Gastrocnemius medialis (tissue), 4 donors: ENCODE data around the gene RUFY3.

Experiments
- POLR2A ChIP-seq, 2 donors: fragments of 450-650 bp; IDR thresholded peaks; one replicate each; pipeline ENCODE4 v1.6.1; 2017; ENCODE audit warnings: antibody characterized with exemption in 2 of 2, mild to moderate bottlenecking in 2 of 2, moderate library complexity in 2 of 2
- TF ChIP-seq, protein P1 (sequence below), 5 experiments: fragments of 450-650 bp in 3 of 5; fragments of 200-600 bp in 2 of 5; sonication (generic) in 2 of 5; IDR thresholded peaks in 4 of 5; conservative IDR thresholded peaks in 1 of 5; 1 replicate in 4 of 5; 2 replicates in 1 of 5; pipeline ENCODE4 v1.5.1; 2016 to 2019; ENCODE audit warnings: antibody characterized with exemption in 5 of 5, mild to moderate bottlenecking in 3 of 5, moderate library complexity in 3 of 5

DNA sequence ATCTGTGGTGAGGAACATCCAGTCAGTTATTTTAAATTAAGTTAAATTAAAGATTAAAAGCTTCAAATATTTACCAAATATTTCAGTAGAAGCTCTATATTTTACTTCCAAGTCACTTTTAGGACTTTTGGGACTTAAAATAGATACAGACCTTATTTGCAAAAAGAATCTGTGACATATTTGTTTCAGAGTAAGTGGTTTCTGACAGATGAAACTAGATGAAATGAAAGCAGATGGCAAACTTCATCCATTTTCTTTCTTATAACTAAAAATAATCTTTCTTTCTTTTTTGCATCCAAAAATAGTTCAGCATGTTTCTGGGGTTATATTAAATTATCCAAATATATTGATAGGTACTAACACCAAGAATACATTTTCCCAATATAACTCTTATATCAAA, 40.1 kb upstream of the RUFY3 start:
- no peak for TF ChIP-seq POLR2A (IDR thresholded peaks at IDR 0.05)
- TF ChIP-seq, protein P1, sequence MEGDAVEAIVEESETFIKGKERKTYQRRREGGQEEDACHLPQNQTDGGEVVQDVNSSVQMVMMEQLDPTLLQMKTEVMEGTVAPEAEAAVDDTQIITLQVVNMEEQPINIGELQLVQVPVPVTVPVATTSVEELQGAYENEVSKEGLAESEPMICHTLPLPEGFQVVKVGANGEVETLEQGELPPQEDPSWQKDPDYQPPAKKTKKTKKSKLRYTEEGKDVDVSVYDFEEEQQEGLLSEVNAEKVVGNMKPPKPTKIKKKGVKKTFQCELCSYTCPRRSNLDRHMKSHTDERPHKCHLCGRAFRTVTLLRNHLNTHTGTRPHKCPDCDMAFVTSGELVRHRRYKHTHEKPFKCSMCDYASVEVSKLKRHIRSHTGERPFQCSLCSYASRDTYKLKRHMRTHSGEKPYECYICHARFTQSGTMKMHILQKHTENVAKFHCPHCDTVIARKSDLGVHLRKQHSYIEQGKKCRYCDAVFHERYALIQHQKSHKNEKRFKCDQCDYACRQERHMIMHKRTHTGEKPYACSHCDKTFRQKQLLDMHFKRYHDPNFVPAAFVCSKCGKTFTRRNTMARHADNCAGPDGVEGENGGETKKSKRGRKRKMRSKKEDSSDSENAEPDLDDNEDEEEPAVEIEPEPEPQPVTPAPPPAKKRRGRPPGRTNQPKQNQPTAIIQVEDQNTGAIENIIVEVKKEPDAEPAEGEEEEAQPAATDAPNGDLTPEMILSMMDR (IDR thresholded peaks at IDR 0.05 in 4 of 5, conservative IDR thresholded peaks at IDR 0.05 in 1 of 5): no peak
